Subcutaneous abdominal adipose tissue (tissue), 5 donors: ENCODE measurements around the gene TOMT.

Experiments
- H3K27ac ChIP-seq: one replicate; pipeline ENCODE4 v1.7.0; 2013; ENCODE audit warnings: low read depth, mild to moderate bottlenecking, inconsistent platforms, low read length, moderate library complexity
- H3K27me3 ChIP-seq, 5 donors: one replicate each; pipeline ENCODE4 v1.7.0; 2013; ENCODE audit warnings: low read length in 5 of 5, inconsistent platforms in 1 of 5; ENCODE audit not compliant: control insufficient read depth in 5 of 5, insufficient read depth in 4 of 5
- H3K36me3 ChIP-seq, 5 donors: one replicate each; pipeline ENCODE4 v1.7.0; 2013; ENCODE audit warnings: low read length in 5 of 5; ENCODE audit not compliant: control insufficient read depth in 5 of 5, insufficient read depth in 5 of 5
- H3K4me1 ChIP-seq, 5 donors: one replicate each; pipeline ENCODE4 v1.7.0; 2013; ENCODE audit warnings: low read length in 5 of 5, mild to moderate bottlenecking in 3 of 5, moderate library complexity in 1 of 5; ENCODE audit not compliant: control insufficient read depth in 5 of 5, insufficient read depth in 5 of 5
- H3K4me3 ChIP-seq, 5 donors: one replicate each; pipeline ENCODE4 v1.7.0; 2013; ENCODE audit warnings: low read length in 5 of 5, low read depth in 1 of 5
- H3K9ac ChIP-seq, 5 donors: one replicate each; pipeline ENCODE4 v1.7.0; 2013; ENCODE audit warnings: low read length in 5 of 5, mild to moderate bottlenecking in 4 of 5, moderate library complexity in 3 of 5
- H3K9me3 ChIP-seq, 5 donors: one replicate each; pipeline ENCODE4 v1.7.0; 2013; ENCODE audit warnings: low read length in 5 of 5; ENCODE audit not compliant: control insufficient read depth in 5 of 5
- donor health status: healthy.
- donor health status: healthy.
- donor health status: healthy.
- donor health status: healthy.
- donor health status: healthy.

Gene TOMT

GRCh38 chr11:72084965-72085364 lies 20.8 kb upstream of the TOMT start:
- no peaks in the 10 kb centered on the region for H3K27me3 ChIP-seq
- H3K36me3 ChIP-seq, result peaks cover 7 to 22% (median 13%) of the 10 kb centered on the region in 5 donors
- no peak overlapping the region for H3K9ac ChIP-seq
- H3K4me3 ChIP-seq, result no peak overlapping the region
- H3K4me1 ChIP-seq, result peaks cover 0 to 17% (median 8%) of the 10 kb centered on the region in 5 donors
- no peaks in the 10 kb centered on the region for H3K9me3 ChIP-seq
- no peak overlapping the region for H3K27ac ChIP-seq

GRCh38 chr11:72085621-72086351 lies 19.9 kb upstream of the TOMT start:
- Histone ChIP-seq H3K9me3 (no peaks in the 10 kb centered on the region), H3K27ac (no peak overlapping the region), H3K4me3 (no peak overlapping the region), H3K4me1 (peaks cover 1 to 15% (median 8%) of the 10 kb centered on the region in 5 donors), H3K9ac (no peak overlapping the region), H3K27me3 (no peaks in the 10 kb centered on the region), H3K36me3 (peaks cover 10 to 26% (median 17%) of the 10 kb centered on the region in 5 donors)

- no peaks in the 10 kb centered on the region for H3K9me3 ChIP-seq
- H3K36me3 ChIP-seq, result peaks cover 10 to 26% (median 17%) of the 10 kb centered on the region in 5 donors
- no peak overlapping the region for H3K9ac ChIP-seq
- no peaks in the 10 kb centered on the region for H3K27me3 ChIP-seq
- H3K4me3 ChIP-seq, result no peak overlapping the region
- H3K27ac ChIP-seq, result no peak overlapping the region
- H3K4me1 ChIP-seq, result peaks cover 3 to 14% (median 12%) of the 10 kb centered on the region in 5 donors
Measured at GRCh38 chr11:72088076-72088808, 17.5 kb upstream of the TOMT start.

- H3K36me3 ChIP-seq, result peaks cover 10 to 48% (median 32%) of the 10 kb centered on the region in 5 donors
- no peak overlapping the region for H3K4me3 ChIP-seq
- no peaks in the 10 kb centered on the region for H3K27me3 ChIP-seq
- H3K9me3 ChIP-seq, result no peaks in the 10 kb centered on the region
- peak overlapping the region in 4 of 5 donors; percentile 7 to 56 (median 32) for H3K9ac ChIP-seq
- no peak overlapping the region for H3K27ac ChIP-seq
- peaks cover 3 to 14% (median 12%) of the 10 kb centered on the region in 5 donors for H3K4me1 ChIP-seq
Measured at GRCh38 chr11:72091292-72091691, 14.4 kb upstream of the TOMT start.

GRCh38 chr11:72098741-72099140 lies 7.0 kb upstream of the TOMT start:
- Histone ChIP-seq H3K4me3 (no peak overlapping the region), H3K4me1 (peaks cover 16 to 45% (median 42%) of the 10 kb centered on the region in 5 donors), H3K27me3 (no peaks in the 10 kb centered on the region), H3K36me3 (peaks cover 2 to 59% (median 43%) of the 10 kb centered on the region in 5 donors), H3K27ac (no peak overlapping the region), H3K9ac (peak overlapping the region in 1 of 5 donors; percentile 5), H3K9me3 (no peaks in the 10 kb centered on the region)

GRCh38 chr11:72100009-72100408 lies 5.7 kb upstream of the TOMT start:
- no peak overlapping the region for H3K27ac ChIP-seq
- H3K9ac ChIP-seq, result peak overlapping the region in 3 of 5 donors; percentile 49 to 63 (median 56)
- H3K36me3 ChIP-seq, result peaks cover 0 to 48% (median 34%) of the 10 kb centered on the region in 5 donors
- H3K4me3 ChIP-seq, result no peak overlapping the region
- no peaks in the 10 kb centered on the region for H3K27me3 ChIP-seq
- no peaks in the 10 kb centered on the region for H3K9me3 ChIP-seq
- peaks cover 16 to 48% (median 44%) of the 10 kb centered on the region in 5 donors for H3K4me1 ChIP-seq

GRCh38 chr11:72100462-72100861 lies 5.3 kb upstream of the TOMT start:
- Histone ChIP-seq H3K36me3 (peaks cover 0 to 44% (median 30%) of the 10 kb centered on the region in 5 donors), H3K9me3 (no peaks in the 10 kb centered on the region), H3K27ac (no peak overlapping the region), H3K9ac (peak overlapping the region in 4 of 5 donors; percentile 23 to 91 (median 56)), H3K4me3 (no peak overlapping the region), H3K27me3 (no peaks in the 10 kb centered on the region), H3K4me1 (peaks cover 16 to 48% (median 44%) of the 10 kb centered on the region in 5 donors)

- Histone ChIP-seq H3K36me3 (peaks cover 0 to 36% (median 25%) of the 10 kb centered on the region in 5 donors), H3K4me3 (peak overlapping the region; percentile 82 to 93 (median 89)), H3K9me3 (no peaks in the 10 kb centered on the region), H3K4me1 (peaks cover 16 to 48% (median 44%) of the 10 kb centered on the region in 5 donors), H3K27ac (peak overlapping the region; percentile 95), H3K9ac (peak overlapping the region; percentile 91 to 99 (median 97)), H3K27me3 (no peaks in the 10 kb centered on the region)
Measured at GRCh38 chr11:72102162-72102561, 3.6 kb upstream of the TOMT start.

GRCh38 chr11:72102631-72102945 lies 3.1 kb upstream of the TOMT start:
- Histone ChIP-seq H3K36me3 (peaks cover 0 to 32% (median 21%) of the 10 kb centered on the region in 5 donors), H3K9me3 (no peaks in the 10 kb centered on the region), H3K9ac (peak overlapping the region; percentile 91 to 99 (median 97)), H3K27me3 (no peaks in the 10 kb centered on the region), H3K4me3 (peak overlapping the region; percentile 82 to 93 (median 89)), H3K27ac (peak overlapping the region; percentile 95), H3K4me1 (peaks cover 16 to 48% (median 44%) of the 10 kb centered on the region in 5 donors)
